GM19193 (cell line): ENCODE results near the gene E4F1.

Source experiments
- POLR2A ChIP-seq: IDR thresholded peaks from 4 replicates; pipeline ENCODE4 v1.6.1; 2011; ENCODE audit not compliant: insufficient read depth, insufficient read length; ENCODE audit errors: extremely low read depth

The E4F1 gene

DNA sequence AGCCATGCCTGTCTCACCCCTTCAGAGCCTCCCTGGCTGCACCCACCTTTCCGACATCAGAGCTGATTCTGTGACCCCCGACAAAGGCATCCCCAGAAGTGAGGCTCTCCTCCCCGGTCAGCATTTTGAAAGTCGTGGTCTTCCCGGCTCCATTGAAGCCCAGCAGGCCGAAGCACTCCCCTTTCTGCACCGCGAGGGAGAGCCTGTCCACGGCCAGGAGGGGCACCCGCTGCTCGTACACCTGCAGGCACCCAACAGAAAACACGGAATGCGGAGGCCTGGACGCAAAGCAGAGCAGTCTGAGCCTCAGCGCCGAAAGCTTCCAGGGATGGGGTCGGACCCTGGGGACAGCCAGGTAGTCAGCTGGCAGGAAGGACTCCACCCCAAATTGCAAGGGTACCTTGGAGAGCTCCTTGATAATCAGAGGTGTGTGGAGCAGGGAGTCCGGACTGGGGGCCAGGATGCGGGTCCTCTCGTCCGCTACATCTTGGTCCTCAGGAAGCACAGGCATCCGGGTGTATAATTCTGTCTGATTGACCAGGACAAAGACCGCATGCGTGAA lies 57.7 kb downstream of the E4F1 start:
- TF ChIP-seq POLR2A, result no peak

DNA sequence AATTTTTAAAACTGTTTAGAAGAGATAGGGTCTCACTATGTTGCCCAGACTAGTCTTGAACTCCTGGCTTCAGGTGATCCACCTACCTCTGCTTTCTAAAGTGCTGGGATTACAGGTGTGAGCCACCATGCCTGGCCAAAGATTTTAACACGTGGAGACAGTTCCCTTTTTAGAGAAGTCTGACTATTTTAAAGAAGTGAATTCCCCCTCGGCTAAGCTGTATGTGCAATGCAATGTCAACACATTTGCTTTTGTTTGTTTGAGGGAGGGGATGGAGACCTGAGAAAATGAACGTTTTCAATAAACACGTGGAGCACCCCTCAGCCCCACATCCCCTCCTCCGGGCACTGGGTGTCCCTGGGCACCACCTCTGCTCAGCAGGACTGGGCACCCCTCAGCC lies 58.9 kb downstream of the E4F1 start:
- no peak for TF ChIP-seq POLR2A

DNA sequence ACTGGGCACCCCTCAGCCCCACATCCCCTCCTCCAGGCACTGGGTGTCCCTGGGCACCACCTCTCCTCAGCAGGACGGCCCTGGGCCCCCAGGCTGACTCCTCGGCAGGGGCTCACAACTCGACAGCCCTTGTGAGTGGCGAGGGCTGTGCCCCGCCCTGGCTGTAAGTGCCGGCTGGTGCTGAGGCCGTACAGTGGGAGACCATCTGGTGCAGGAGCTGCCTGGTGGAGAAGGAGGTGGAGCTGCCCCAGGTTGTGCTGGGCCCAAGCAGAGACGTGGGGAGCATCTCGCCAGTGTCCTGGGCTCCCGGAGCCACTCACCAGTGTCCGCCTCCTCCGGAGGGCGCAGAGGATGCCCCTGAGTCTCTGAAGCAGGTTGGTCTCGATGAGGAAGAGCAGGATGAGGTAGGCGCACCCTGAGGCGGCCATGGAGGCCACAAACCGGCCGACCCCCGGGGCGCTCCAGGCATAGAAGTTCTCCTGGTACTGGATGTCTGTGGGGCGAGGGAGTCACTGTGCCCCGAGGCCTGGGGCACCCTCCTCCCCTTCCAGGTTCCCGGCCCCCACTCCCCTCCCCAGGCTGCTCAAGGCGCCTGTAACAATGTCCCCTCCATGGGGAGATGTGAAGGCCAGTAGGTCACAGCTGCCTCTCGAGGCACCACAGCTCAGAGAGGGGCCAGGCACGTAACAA lies 59.6 kb downstream of the E4F1 start:
- no peak for TF ChIP-seq POLR2A

DNA sequence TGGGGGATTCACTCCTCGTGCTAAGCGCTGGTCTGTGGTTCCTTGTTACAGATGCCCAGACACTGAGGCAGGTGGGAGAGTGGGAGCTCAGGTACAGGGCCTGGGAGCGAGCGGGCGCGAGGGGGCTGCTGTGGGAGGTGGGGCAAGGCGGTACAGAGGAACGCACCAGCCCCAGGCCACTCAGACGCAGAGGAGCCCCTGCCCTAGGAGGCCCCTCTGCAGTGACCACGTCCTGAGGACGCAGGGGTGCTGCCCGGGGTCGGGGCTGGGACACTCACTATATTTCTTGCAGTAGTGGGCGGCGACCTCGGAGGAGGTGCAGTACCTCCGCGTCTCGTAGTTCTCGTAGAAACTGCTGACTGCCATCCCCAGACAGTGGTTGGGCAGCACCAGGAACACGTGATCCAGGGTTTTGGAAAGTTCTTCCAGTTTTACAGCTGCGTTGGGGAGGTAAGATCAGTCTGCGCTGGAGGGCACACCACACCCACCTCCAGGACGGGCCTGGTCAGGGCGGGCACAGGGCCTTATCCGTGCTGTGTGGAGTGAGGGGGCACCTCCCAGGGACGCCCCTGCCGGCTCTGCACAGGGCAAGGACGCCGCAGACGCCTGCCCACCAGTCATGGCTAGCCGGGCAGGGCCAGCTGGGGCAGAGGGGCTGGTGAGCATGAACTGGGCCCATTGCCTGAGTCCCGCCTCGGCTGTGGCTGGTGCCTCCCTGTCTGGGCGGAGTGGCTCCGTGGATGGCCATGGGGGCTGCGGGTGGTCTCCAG lies 60.8 kb downstream of the E4F1 start:
- TF ChIP-seq POLR2A, result no peak

DNA sequence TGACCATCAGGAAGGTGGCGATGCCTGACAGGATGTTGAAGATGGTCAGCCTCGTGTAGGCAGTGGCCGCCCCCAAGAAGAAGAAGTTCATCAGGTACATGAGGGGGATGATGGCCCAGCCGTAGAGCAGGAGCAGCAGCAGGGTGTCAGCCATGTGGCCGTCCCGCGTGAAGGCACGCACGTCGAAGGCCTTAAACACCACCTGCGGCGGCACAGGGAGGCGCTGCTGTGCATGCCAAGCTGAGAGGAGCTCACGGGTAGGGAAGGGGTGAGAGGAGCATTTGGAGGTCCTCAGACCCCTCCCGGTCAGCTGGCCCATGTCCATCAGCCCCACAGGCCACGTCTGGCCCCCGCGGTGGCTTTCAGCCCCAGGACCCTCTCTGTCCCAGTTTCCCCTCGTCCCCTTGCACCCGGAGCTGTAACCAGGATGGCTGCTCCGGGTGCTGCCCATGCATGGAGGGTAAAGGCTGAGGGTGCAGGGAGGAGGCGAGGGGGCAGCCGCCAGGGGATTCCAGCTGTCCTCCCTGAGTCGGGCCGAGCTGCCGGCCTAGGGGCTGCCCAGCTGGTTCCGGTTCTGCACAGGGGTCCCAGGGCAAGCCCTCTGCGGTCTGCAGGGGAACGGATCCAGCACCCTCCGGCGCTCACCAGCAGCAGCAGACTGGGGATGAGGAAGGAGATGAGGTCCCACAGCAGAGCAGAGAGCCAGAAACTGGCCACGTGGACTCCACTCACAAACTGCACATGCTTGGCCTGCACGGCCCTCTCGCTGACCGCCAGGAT lies 61.6 kb downstream of the E4F1 start:
- TF ChIP-seq POLR2A, result no peak
